SK-N-SH (cell line): Measurements from ENCODE around the gene MCC. TPM values are rescaled to one million over a fixed set of nuclear protein-coding genes. Genes with fewer than 3 reads are reported as not detected.

Experiments
- CTCF ChIA-PET: fragments of 300-600, 350-600 bp; formaldehyde crosslinking; extraction: SDS; loops from one replicate; lab custom pipeline; 2021; lab: Yijun Ruan, JAX
- POLR2A ChIA-PET: fragments of 350-600 bp; sonication (Branson Sonifier 250); formaldehyde crosslinking; extraction: SDS; loops from one replicate; lab custom pipeline; 2020; ENCODE audit warnings: antibody characterized with exemption, inconsistent platforms; lab: Yijun Ruan, JAX
- DNase-seq: peaks from one replicate; pipeline ENCODE4 v3.0.0; 2012
- H2AFZ ChIP-seq: fragments of 200-600 bp; sonication (generic); 2 replicates; pipeline ENCODE4 v1.8.1; 2016; ENCODE audit warnings: antibody characterized with exemption, mild to moderate bottlenecking, low read depth
- H3F3A ChIP-seq: fragments of 200-600 bp; sonication (generic); replicated peaks from 2 replicates; pipeline ENCODE3; 2016; ENCODE audit warnings: antibody characterized with exemption, mild to moderate bottlenecking; ENCODE audit not compliant: insufficient read depth
- H3K27ac ChIP-seq, 2 experiments: fragments of 200-500 bp in 1 of 2; fragments of 200-600 bp in 1 of 2; sonication (Bioruptor generic) in 1 of 2; sonication (generic), shearing (Covaris generic) in 1 of 2; 2 replicates each; pipeline versions ENCODE4 v1.5.1 to v1.6.1; 2014 to 2016; ENCODE audit warnings: low read depth in 2 of 2, inconsistent platforms in 1 of 2, low read length in 1 of 2, mild to moderate bottlenecking in 1 of 2, mixed read lengths in 1 of 2
- H3K27me3 ChIP-seq: fragments of 200-600 bp; sonication (generic), shearing (Covaris generic); 2 replicates; pipeline ENCODE4 v1.6.1; 2016; ENCODE audit warnings: mixed run types; ENCODE audit not compliant: insufficient read depth
- H3K36me3 ChIP-seq, 2 experiments: fragments of 200-500 bp in 1 of 2; fragments of 200-600 bp in 1 of 2; sonication (Bioruptor generic) in 1 of 2; sonication (generic) in 1 of 2; replicated peaks in 1 of 2; 2 replicates each; pipeline versions ENCODE3 to v1.5.1; 2014 to 2016; ENCODE audit warnings: low read length in 1 of 2, mild to moderate bottlenecking in 1 of 2; ENCODE audit not compliant: insufficient read depth in 2 of 2, control insufficient read depth in 1 of 2
- H3K4me1 ChIP-seq, 2 experiments: fragments of 200-500 bp in 1 of 2; fragments of 200-600 bp in 1 of 2; sonication (Bioruptor generic) in 1 of 2; sonication (generic), shearing (Covaris generic) in 1 of 2; 2 replicates each; pipeline versions ENCODE4 v1.5.1 to v1.6.1; 2014 to 2016; ENCODE audit warnings: low read depth in 1 of 2, low read length in 1 of 2, mixed run types in 1 of 2; ENCODE audit not compliant: insufficient read depth in 2 of 2, control insufficient read depth in 1 of 2
- H3K4me2 ChIP-seq: fragments of 200-600 bp; sonication (generic), shearing (Covaris generic); 2 replicates; pipeline ENCODE4 v1.6.1; 2017; ENCODE audit warnings: mixed run types
- H3K4me3 ChIP-seq, 2 experiments: fragments of 200-500 bp in 1 of 2; fragments of 200-600 bp in 1 of 2; sonication (Bioruptor generic) in 1 of 2; sonication (generic), shearing (Covaris generic) in 1 of 2; 2 replicates each; pipeline versions ENCODE4 v1.5.1 to v1.8.1; 2014 to 2016; ENCODE audit warnings: low read depth in 2 of 2, inconsistent platforms in 1 of 2, low read length in 1 of 2, mild to moderate bottlenecking in 1 of 2, mixed read lengths in 1 of 2, moderate library complexity in 1 of 2
- H3K79me2 ChIP-seq: fragments of 200-600 bp; sonication (generic); 2 replicates; pipeline ENCODE4 v1.8.1; 2017; ENCODE audit warnings: mild to moderate bottlenecking; ENCODE audit not compliant: insufficient read depth
- H3K9ac ChIP-seq: fragments of 200-600 bp; sonication (generic); 2 replicates; pipeline ENCODE4 v1.6.1; 2017; ENCODE audit warnings: mixed run types
- H3K9me2 ChIP-seq: fragments of 200-600 bp; sonication (generic); 2 replicates; pipeline ENCODE4 v1.6.1; 2017; ENCODE audit warnings: mixed run types
- H3K9me3 ChIP-seq: fragments of 200-600 bp; sonication (generic); 2 replicates; pipeline ENCODE4 v1.6.1; 2017; ENCODE audit warnings: mixed run types, mild to moderate bottlenecking, moderate library complexity
- H4K20me1 ChIP-seq: fragments of 200-600 bp; sonication (generic); 2 replicates; pipeline ENCODE4 v1.6.1; 2017; ENCODE audit warnings: mild to moderate bottlenecking, mixed run types; ENCODE audit not compliant: insufficient read depth
- CHD2 ChIP-seq: fragments of 150-350 bp; IDR thresholded peaks from 2 replicates; pipeline ENCODE4 v1.6.1; 2018; ENCODE audit warnings: low read length; ENCODE audit not compliant: partially characterized antibody
- CTCF ChIP-seq: fragments of 200-600 bp; sonication (generic); IDR thresholded peaks from 2 replicates; pipeline ENCODE4 v1.6.1; 2017; ENCODE audit warnings: antibody characterized with exemption, mild to moderate bottlenecking, moderate library complexity
- ELF1 ChIP-seq: IDR thresholded peaks from 2 replicates; pipeline ENCODE4 v1.4.0; 2012
- EP300 ChIP-seq, 2 experiments: IDR thresholded peaks; 2 replicates each; pipeline versions ENCODE4 v1.4.0 to v1.6.1; 2012; ENCODE audit warnings: borderline replicate concordance in 1 of 2, low read depth in 1 of 2, low read length in 1 of 2
- EZH2phosphoT487 ChIP-seq: fragments of 200-600 bp; sonication (generic); IDR thresholded peaks from 2 replicates; pipeline ENCODE4 v1.6.1; 2017; ENCODE audit warnings: low read depth, mixed run types, mild to moderate bottlenecking, antibody characterized with exemption, moderate library complexity, borderline replicate concordance
- FOSL2 ChIP-seq: IDR thresholded peaks from 2 replicates; pipeline ENCODE4 v1.4.0; 2012; ENCODE audit warnings: low read depth, mild to moderate bottlenecking, moderate library complexity, borderline replicate concordance
- FOXJ3 ChIP-seq: sonication (generic); formaldehyde crosslinking; IDR thresholded peaks from 2 replicates; pipeline ENCODE4 v1.5.1; 2020; ENCODE audit warnings: mild to moderate bottlenecking, missing genetic modification reagents
- GABPA ChIP-seq: IDR thresholded peaks from 2 replicates; pipeline ENCODE4 v1.4.0; 2012; ENCODE audit warnings: low read depth, mild to moderate bottlenecking
- GATA2 ChIP-seq: sonication (generic); formaldehyde crosslinking; IDR thresholded peaks from 2 replicates; pipeline ENCODE4 v1.5.0; 2020; ENCODE audit warnings: mild to moderate bottlenecking, missing genetic modification reagents
- MAX ChIP-seq: IDR thresholded peaks from 2 replicates; pipeline ENCODE4 v1.4.0; 2012; ENCODE audit warnings: low read depth
- NFIC ChIP-seq: IDR thresholded peaks from 2 replicates; pipeline ENCODE4 v1.4.0; 2012; ENCODE audit warnings: borderline replicate concordance
- NRF1 ChIP-seq: IDR thresholded peaks from 2 replicates; pipeline ENCODE4 v1.6.1; 2012; ENCODE audit warnings: low read depth, mild to moderate bottlenecking, low read length
- POLR2AphosphoS5 ChIP-seq: IDR thresholded peaks from 2 replicates; pipeline ENCODE4 v1.6.1; 2012; ENCODE audit warnings: low read depth, low read length
- RAD21 ChIP-seq: IDR thresholded peaks from 2 replicates; pipeline ENCODE4 v1.6.1; 2012; ENCODE audit warnings: mild to moderate bottlenecking, low read length
- RCOR1 ChIP-seq: fragments of 150-350 bp; IDR thresholded peaks from 2 replicates; pipeline ENCODE4 v1.6.1; 2017; ENCODE audit warnings: antibody characterized with exemption, low read length
- RFX5 ChIP-seq: IDR thresholded peaks from 2 replicates; pipeline ENCODE4 v1.6.1; 2012; ENCODE audit warnings: mild to moderate bottlenecking, improper control_type of control experiment, low read length
- RXRA ChIP-seq: IDR thresholded peaks from 2 replicates; pipeline ENCODE4 v1.4.0; 2012; ENCODE audit warnings: low read depth, mild to moderate bottlenecking, borderline replicate concordance
- SIN3A ChIP-seq: IDR thresholded peaks from 2 replicates; pipeline ENCODE4 v1.6.1; 2012; ENCODE audit warnings: low read depth, mild to moderate bottlenecking, low read length, moderate library complexity, borderline replicate concordance
- TAF1 ChIP-seq: IDR thresholded peaks from 2 replicates; pipeline ENCODE4 v1.6.1; 2012; ENCODE audit warnings: low read depth, mild to moderate bottlenecking, low read length, moderate library complexity, borderline replicate concordance
- TEAD4 ChIP-seq: IDR thresholded peaks from 2 replicates; pipeline ENCODE4 v1.4.0; 2012; ENCODE audit warnings: mild to moderate bottlenecking, borderline replicate concordance; ENCODE audit not compliant: insufficient read depth
- USF2 ChIP-seq: fragments of 150-350 bp; IDR thresholded peaks from 2 replicates; pipeline ENCODE4 v1.6.1; 2017; ENCODE audit warnings: antibody characterized with exemption, low read length, low read depth, borderline replicate concordance
- WGBS: methylation state at CpG from one replicate; pipeline ENCODE4 v1.1.6; 2017; ENCODE audit warnings: low lambda C conversion rate; 5-methylcytosine and 5-hydroxymethylcytosine counted together
- polyA plus RNA-seq, 3 experiments: library from polyadenylated mRNA; depleted of rRNA; stranded (reverse); fragments of >200 nt; gene quantifications; 2 replicates each; pipeline ENCODE4 v1.2.3, GENCODE V29; 2012
- TF ChIP-seq, protein P1 (sequence below): IDR thresholded peaks from 2 replicates; pipeline ENCODE4 v1.4.0; 2012; ENCODE audit warnings: low read depth, borderline replicate concordance

MCC gene
- polyA plus RNA-seq, 1 of the 3 experiments (the other 2 are of a cell fraction), result 3.6 TPM

- H3K9me2 ChIP-seq, result no peaks in the 10 kb centered on the region
These were observed 450.1 kb downstream of the MCC start for GRCh38 chr5:113038136-113038535.

DNA sequence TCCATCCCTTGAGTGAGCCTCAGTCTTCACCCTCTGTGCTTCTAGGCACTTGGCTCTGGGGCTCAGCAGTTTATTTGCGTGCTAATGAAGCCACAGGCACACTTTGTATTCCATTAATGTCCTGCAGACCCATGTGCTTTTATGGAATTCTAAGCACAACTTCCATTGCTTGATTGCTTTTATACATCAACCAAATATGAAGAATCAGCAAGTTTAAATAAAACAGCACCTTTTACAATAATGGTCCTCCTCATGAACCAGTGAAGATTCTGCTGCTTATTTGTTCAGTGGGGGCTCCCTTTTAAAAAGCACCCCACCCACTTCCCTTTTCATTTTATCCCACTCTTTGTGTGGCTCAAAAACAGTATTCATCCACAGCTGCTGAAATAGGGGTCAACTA lies 451.4 kb downstream of the MCC start:
- H3K9ac ChIP-seq, result no peak overlapping the region
- no peak overlapping the region for H3K4me2 ChIP-seq
- no peaks in the 10 kb centered on the region for H3K36me3 ChIP-seq
- no peaks in the 10 kb centered on the region for H3K9me3 ChIP-seq
- DNase-seq, result no peak
- no peaks in the 10 kb centered on the region for H3K27me3 ChIP-seq
- ChIA-PET CTCF (interaction anchor here (0.6 to 1.0 kb wide), 2 partner anchors 322 to 568 kb away, joined by 3 read pairs; no protein-coding TSS in a partner anchor), POLR2A (no interaction called here)
- no peak for TF ChIP-seq SIN3A
- no peak for TF ChIP-seq CTCF
- no peak for TF ChIP-seq RAD21
- TF ChIP-seq NRF1, result no peak
- TF ChIP-seq TEAD4, result no peak
- TF ChIP-seq CHD2, result no peak
- TF ChIP-seq NFIC, result no peak
- TF ChIP-seq GABPA, result no peak
- no peak for TF ChIP-seq RCOR1
- TF ChIP-seq FOSL2, result no peak
- TF ChIP-seq RFX5, result no peak
- no peak for TF ChIP-seq EP300 (IDR thresholded peaks at IDR 0.05; ENCODE audit: borderline replicate concordance in 1 of 2, low read depth in 1 of 2, low read length in 1 of 2)
- no peak for TF ChIP-seq GATA2 (CRISPR knock-in tag)
- TF ChIP-seq, protein P1, sequence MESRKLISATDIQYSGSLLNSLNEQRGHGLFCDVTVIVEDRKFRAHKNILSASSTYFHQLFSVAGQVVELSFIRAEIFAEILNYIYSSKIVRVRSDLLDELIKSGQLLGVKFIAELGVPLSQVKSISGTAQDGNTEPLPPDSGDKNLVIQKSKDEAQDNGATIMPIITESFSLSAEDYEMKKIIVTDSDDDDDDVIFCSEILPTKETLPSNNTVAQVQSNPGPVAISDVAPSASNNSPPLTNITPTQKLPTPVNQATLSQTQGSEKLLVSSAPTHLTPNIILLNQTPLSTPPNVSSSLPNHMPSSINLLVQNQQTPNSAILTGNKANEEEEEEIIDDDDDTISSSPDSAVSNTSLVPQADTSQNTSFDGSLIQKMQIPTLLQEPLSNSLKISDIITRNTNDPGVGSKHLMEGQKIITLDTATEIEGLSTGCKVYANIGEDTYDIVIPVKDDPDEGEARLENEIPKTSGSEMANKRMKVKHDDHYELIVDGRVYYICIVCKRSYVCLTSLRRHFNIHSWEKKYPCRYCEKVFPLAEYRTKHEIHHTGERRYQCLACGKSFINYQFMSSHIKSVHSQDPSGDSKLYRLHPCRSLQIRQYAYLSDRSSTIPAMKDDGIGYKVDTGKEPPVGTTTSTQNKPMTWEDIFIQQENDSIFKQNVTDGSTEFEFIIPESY, result no peak
- TF ChIP-seq MAX, result no peak
- TF ChIP-seq USF2, result no peak
- no peak for TF ChIP-seq FOXJ3
- H3K4me1 ChIP-seq, result peaks cover 0 to 3% of the 10 kb centered on the region in 2 experiments; a peak in 1 of 4 replicates
- no peaks in the 10 kb centered on the region for H3K9me2 ChIP-seq
- no peak overlapping the region for H2AFZ ChIP-seq
- no peaks in the 10 kb centered on the region for H4K20me1 ChIP-seq
- H3K4me3 ChIP-seq, result no peak overlapping the region
- H3K79me2 ChIP-seq, result no peaks in the 10 kb centered on the region
- H3K27ac ChIP-seq, result no peak overlapping the region
- no peaks in the 10 kb centered on the region for H3F3A ChIP-seq
- 100% methylated on average over 1 of the region's 1 CpG for WGBS

More at GRCh38 chr5:113038136-113038535, 450.1 kb downstream of the MCC start:
- H3K9me3 ChIP-seq, result no peaks in the 10 kb centered on the region
- H3K79me2 ChIP-seq, result no peaks in the 10 kb centered on the region
- H4K20me1 ChIP-seq, result no peaks in the 10 kb centered on the region
- ChIA-PET CTCF (no interaction called here), POLR2A (no interaction called here)
- no peak overlapping the region for H3K4me3 ChIP-seq
- WGBS, result 85% methylated on average over 1 of the region's 1 CpG
- H3K27me3 ChIP-seq, result no peaks in the 10 kb centered on the region
- no peak overlapping the region for H3K27ac ChIP-seq
- no peak overlapping the region for H3K9ac ChIP-seq
- H3F3A ChIP-seq, result no peaks in the 10 kb centered on the region
- DNase-seq, result no peak
- TF ChIP-seq RXRA, result no peak
- no peak for TF ChIP-seq ELF1
- no peak for TF ChIP-seq EP300 (IDR thresholded peaks at IDR 0.05; ENCODE audit: borderline replicate concordance in 1 of 2, low read depth in 1 of 2, low read length in 1 of 2)
- no peak for TF ChIP-seq EZH2phosphoT487
- no peak for TF ChIP-seq NRF1
- TF ChIP-seq POLR2AphosphoS5, result no peak
- TF ChIP-seq TAF1, result no peak
- H2AFZ ChIP-seq, result no peak overlapping the region
- H3K4me1 ChIP-seq, result peaks cover 0 to 4% of the 10 kb centered on the region in 2 experiments; a peak in 1 of 4 replicates
- H3K4me2 ChIP-seq, result no peak overlapping the region
- no peaks in the 10 kb centered on the region for H3K36me3 ChIP-seq
